ENCODE results near the gene MT3.

- TF ChIP-seq MAX (IDR thresholded peaks at IDR 0.05; ENCODE audit: low read depth) (no peak), CTCF (IDR thresholded peaks at IDR 0.05) (no peak)
Measured at GRCh38 chr16:56637814-56638750, 48.8 kb downstream of the MT3 start, which contains the start of gene MT1A.

Measured in SK-N-SH (cell line).